Progenitor cell of endocrine pancreas (in vitro differentiated cells): Measurements from ENCODE around the gene MRPS7. TPM values are rescaled to one million over a fixed set of nuclear protein-coding genes. Genes with fewer than 3 reads are reported as not detected.

Experiments
- DNase-seq: peaks from one replicate; pipeline ENCODE4 v3.0.0; 2021; ENCODE audit warnings: low spot score; ENCODE audit not compliant: unreplicated experiment
- H3K27ac Mint-ChIP-seq: 2 replicates; pipeline ENCODE4 v1.8.0; 2021; ENCODE audit warnings: mild to moderate bottlenecking, moderate library complexity, mixed read lengths
- H3K27me3 Mint-ChIP-seq: 2 replicates; pipeline ENCODE4 v1.8.0; 2021; ENCODE audit warnings: mixed read lengths
- H3K36me3 Mint-ChIP-seq: 2 replicates; pipeline ENCODE4 v1.8.0; 2022; ENCODE audit warnings: mixed read lengths; ENCODE audit not compliant: insufficient read depth
- H3K4me1 Mint-ChIP-seq: 2 replicates; pipeline ENCODE4 v1.8.0; 2021; ENCODE audit warnings: low read depth, mixed read lengths
- H3K4me3 Mint-ChIP-seq: 2 replicates; pipeline ENCODE4 v1.8.0; 2021; ENCODE audit warnings: low read depth, mild to moderate bottlenecking, moderate library complexity, mixed read lengths
- H3K9me3 Mint-ChIP-seq: 2 replicates; pipeline ENCODE4 v1.8.0; 2021; ENCODE audit warnings: low read depth, mixed read lengths
- CTCF ChIP-seq: fragments of 200-600 bp; sonication (generic); IDR thresholded peaks from one replicate; pipeline ENCODE4 v1.5.0; 2021; ENCODE audit warnings: antibody characterized with exemption, mild to moderate bottlenecking; ENCODE audit not compliant: unreplicated experiment
- total RNA-seq: library from RNA; stranded (reverse); gene quantifications from 2 replicates; pipeline ENCODE4 v1.2.1, GENCODE V29; 2021

MRPS7 gene
- total RNA-seq, 1 donor from 2014 or later: 59.2 TPM

- H3K27me3 Mint-ChIP-seq: no peaks in the 10 kb centered on the region
- no peak overlapping the region for H3K27ac Mint-ChIP-seq
- no peaks in the 10 kb centered on the region for H3K4me1 Mint-ChIP-seq
- no peak overlapping the region for H3K4me3 Mint-ChIP-seq
- no peak for TF ChIP-seq CTCF
- peaks cover 5% of the 10 kb centered on the region for H3K36me3 Mint-ChIP-seq
- no peak for DNase-seq
- no peaks in the 10 kb centered on the region for H3K9me3 Mint-ChIP-seq
These were observed 33.4 kb upstream of the MRPS7 start for GRCh38 chr17:75228305-75228704.

- no peak overlapping the region for H3K4me3 Mint-ChIP-seq
- no peaks in the 10 kb centered on the region for H3K27me3 Mint-ChIP-seq
- DNase-seq: no peak
- no peak for TF ChIP-seq CTCF
- H3K27ac Mint-ChIP-seq: no peak overlapping the region
- no peaks in the 10 kb centered on the region for H3K4me1 Mint-ChIP-seq
- H3K36me3 Mint-ChIP-seq: peaks cover 5% of the 10 kb centered on the region
- no peaks in the 10 kb centered on the region for H3K9me3 Mint-ChIP-seq
These were observed 32.8 kb upstream of the MRPS7 start for GRCh38 chr17:75228847-75229246.

- TF ChIP-seq CTCF: no peak
- peaks cover 11% of the 10 kb centered on the region for H3K36me3 Mint-ChIP-seq
- no peaks in the 10 kb centered on the region for H3K27me3 Mint-ChIP-seq
- no peaks in the 10 kb centered on the region for H3K9me3 Mint-ChIP-seq
- DNase-seq: no peak
- H3K4me3 Mint-ChIP-seq: no peak overlapping the region
- no peak overlapping the region for H3K27ac Mint-ChIP-seq
- H3K4me1 Mint-ChIP-seq: no peaks in the 10 kb centered on the region
These were observed 30.6 kb upstream of the MRPS7 start for GRCh38 chr17:75231071-75231470.

GRCh38 chr17:75231741-75232464 lies 29.8 kb upstream of the MRPS7 start:
- no peaks in the 10 kb centered on the region for H3K27me3 Mint-ChIP-seq
- H3K4me3 Mint-ChIP-seq: no peak overlapping the region
- H3K36me3 Mint-ChIP-seq: peaks cover 11% of the 10 kb centered on the region
- DNase-seq: no peak
- no peaks in the 10 kb centered on the region for H3K4me1 Mint-ChIP-seq
- no peak overlapping the region for H3K27ac Mint-ChIP-seq
- H3K9me3 Mint-ChIP-seq: no peaks in the 10 kb centered on the region
- no peak for TF ChIP-seq CTCF

GRCh38 chr17:75232786-75233185 lies 28.9 kb upstream of the MRPS7 start:
- Mint-ChIP-seq H3K36me3 (peaks cover 11% of the 10 kb centered on the region), H3K9me3 (no peaks in the 10 kb centered on the region), H3K27ac (no peak overlapping the region), H3K27me3 (no peaks in the 10 kb centered on the region), H3K4me1 (no peaks in the 10 kb centered on the region), H3K4me3 (no peak overlapping the region)
- TF ChIP-seq CTCF: no peak
- no peak for DNase-seq
